ENCODE data around the gene COL13A1.

The COL13A1 gene

GRCh38 chr10:69867699-69868558 is 66.2 kb downstream of the COL13A1 start:
- DNase-seq (ENCODE audit: low read depth) = no peak

- no peak for DNase-seq (ENCODE audit: low read depth)
Measured at GRCh38 chr10:69868821-69869220, 67.1 kb downstream of the COL13A1 start.

GRCh38 chr10:69869291-69869961 is 67.7 kb downstream of the COL13A1 start:
- DNase-seq (ENCODE audit: low read depth) = no peak

- DNase-seq (ENCODE audit: low read depth) = no peak
Measured at GRCh38 chr10:69870591-69870990, 68.9 kb downstream of the COL13A1 start.

GRCh38 chr10:69871074-69871473 is 69.4 kb downstream of the COL13A1 start:
- DNase-seq (ENCODE audit: low read depth) = no peak

GRCh38 chr10:69872323-69872722 is 70.6 kb downstream of the COL13A1 start:
- no peak for DNase-seq (ENCODE audit: low read depth)

- DNase-seq (ENCODE audit: low read depth) = no peak
Measured at GRCh38 chr10:69873135-69873639, 71.5 kb downstream of the COL13A1 start.

GRCh38 chr10:69874449-69874848 is 72.7 kb downstream of the COL13A1 start:
- no peak for DNase-seq (ENCODE audit: low read depth)

GRCh38 chr10:69875856-69876255 is 74.2 kb downstream of the COL13A1 start:
- no peak for DNase-seq (ENCODE audit: low read depth)

GRCh38 chr10:69876286-69876685 is 74.6 kb downstream of the COL13A1 start:
- no peak for DNase-seq (ENCODE audit: low read depth)

GRCh38 chr10:69876931-69877330 is 75.2 kb downstream of the COL13A1 start:
- no peak for DNase-seq (ENCODE audit: low read depth)

- DNase-seq (ENCODE audit: low read depth) = no peak
Measured at GRCh38 chr10:69878038-69878437, 76.3 kb downstream of the COL13A1 start.

GRCh38 chr10:69878951-69879350 is 77.2 kb downstream of the COL13A1 start:
- DNase-seq (ENCODE audit: low read depth) = no peak

GRCh38 chr10:69879634-69880257 is 78.0 kb downstream of the COL13A1 start:
- no peak for DNase-seq (ENCODE audit: low read depth)

- DNase-seq (ENCODE audit: low read depth) = no peak
Measured at GRCh38 chr10:69880301-69881081, 78.8 kb downstream of the COL13A1 start.

GRCh38 chr10:69881202-69881601 is 79.5 kb downstream of the COL13A1 start:
- no peak for DNase-seq (ENCODE audit: low read depth)

- no peak for DNase-seq (ENCODE audit: low read depth)
Measured at GRCh38 chr10:69883310-69884023, 81.8 kb downstream of the COL13A1 start.

- DNase-seq (ENCODE audit: low read depth) = no peak
Measured at GRCh38 chr10:69884024-69884367, 82.3 kb downstream of the COL13A1 start.

GRCh38 chr10:69884686-69885085 is 83.0 kb downstream of the COL13A1 start:
- no peak for DNase-seq (ENCODE audit: low read depth)

- no peak for DNase-seq (ENCODE audit: low read depth)
Measured at GRCh38 chr10:69885379-69886013, 83.8 kb downstream of the COL13A1 start.
